Esophagus squamous epithelium (tissue), 5 donors: ENCODE measurements around the gene C9orf153. TPM values are rescaled to one million over a fixed set of nuclear protein-coding genes. Genes with fewer than 3 reads are reported as not detected.

Source experiments
- DNase-seq: peaks from one replicate; lab custom pipeline; 2025; lab: John Stamatoyannopoulos, UW
- H3K27ac ChIP-seq, 4 donors: fragments of 200-600 bp; sonication (generic); one replicate each; pipeline ENCODE4 v1.5.1; 2016 to 2019; ENCODE audit warnings: mild to moderate bottlenecking in 1 of 4
- H3K27me3 ChIP-seq, 4 donors: fragments of 200-600 bp; sonication (generic); 1 replicate in 3 of 4; 2 replicates in 1 of 4; pipeline versions ENCODE4 v1.5.1 to v1.6.0; 2017 to 2021; ENCODE audit warnings: antibody characterized with exemption in 1 of 4
- H3K36me3 ChIP-seq, 3 donors: fragments of 200-600 bp; sonication (generic); one replicate each; pipeline ENCODE4 v1.5.1; 2016 to 2019
- H3K4me1 ChIP-seq, 3 donors: fragments of 200-600 bp; sonication (generic); one replicate each; pipeline ENCODE4 v1.5.1; 2017 to 2019
- H3K4me3 ChIP-seq, 4 donors: fragments of 200-600 bp; sonication (generic); 1 replicate in 3 of 4; 2 replicates in 1 of 4; pipeline ENCODE4 v1.5.1; 2016 to 2019; ENCODE audit warnings: mild to moderate bottlenecking in 2 of 4, moderate library complexity in 1 of 4
- H3K9me3 ChIP-seq, 3 donors: fragments of 200-600 bp; sonication (generic); one replicate each; pipeline ENCODE4 v1.5.1; 2016 to 2019
- CTCF ChIP-seq, 6 experiments: fragments of 450-650 bp in 4 of 6; fragments of 200-600 bp in 2 of 6; sonication (generic) in 2 of 6; IDR thresholded peaks; one replicate each; pipeline ENCODE4 v1.5.1; 2016 to 2019; ENCODE audit warnings: antibody characterized with exemption in 6 of 6, mild to moderate bottlenecking in 4 of 6, moderate library complexity in 4 of 6
- POLR2A ChIP-seq, 4 donors: fragments of 450-650 bp; IDR thresholded peaks; one replicate each; pipeline ENCODE4 v1.6.1; 2017; ENCODE audit warnings: antibody characterized with exemption in 4 of 4, mild to moderate bottlenecking in 4 of 4, moderate library complexity in 3 of 4
- WGBS, 2 donors: methylation state at CpG; one replicate each; pipeline ENCODE4 v1.1.5; 2018; 5-methylcytosine and 5-hydroxymethylcytosine counted together
- intact Hi-C: fragments of 100-400 bp; cut with DNase I; formaldehyde crosslinking; loops from one replicate; pipeline ENCODE4 v1.15.0; 2022
- total RNA-seq, 4 donors: library from RNA; depleted of rRNA; stranded (reverse); fragments of >200 nt; gene quantifications; one replicate each; pipeline ENCODE4 v1.1.0, GENCODE V29; 2016
- donor health status: DM: yes; HTN: yes; CAD: no.

Gene C9orf153
- total RNA-seq, 4 donors from 2014 or later = not detected

GRCh38 chr9:86256653-86257052 is 2.8 kb downstream of the C9orf153 start:
- TF ChIP-seq CTCF (IDR thresholded peaks at IDR 0.05) = no peak
- no peak for TF ChIP-seq POLR2A (IDR thresholded peaks at IDR 0.05)

GRCh38 chr9:86253577-86253976 is 5.9 kb downstream of the C9orf153 start:
- Histone ChIP-seq H3K36me3 (no peaks in the 10 kb centered on the region), H3K4me1 (no peaks in the 10 kb centered on the region), H3K27me3 (no peaks in the 10 kb centered on the region), H3K9me3 (no peaks in the 10 kb centered on the region), H3K4me3 (no peak overlapping the region), H3K27ac (no peak overlapping the region)
- no peak for TF ChIP-seq POLR2A (IDR thresholded peaks at IDR 0.05)
- no peak for TF ChIP-seq CTCF (IDR thresholded peaks at IDR 0.05)
- 89 to 94% methylated on average over 2 to 3 of the region's 3 CpGs for WGBS, 2 donors
- intact Hi-C loops = no loop called here
- DNase-seq = no peak

More at GRCh38 chr9:86256653-86257052, 2.8 kb downstream of the C9orf153 start:
- H3K9me3 ChIP-seq = no peaks in the 10 kb centered on the region
- no peaks in the 10 kb centered on the region for H3K27me3 ChIP-seq
- no peak overlapping the region for H3K27ac ChIP-seq
- no peaks in the 10 kb centered on the region for H3K36me3 ChIP-seq
- DNase-seq = no peak
- intact Hi-C loops = no loop called here
- WGBS, 2 donors = 70 to 73% methylated on average over 3 of the region's 3 CpGs
- H3K4me3 ChIP-seq = no peak overlapping the region
- no peaks in the 10 kb centered on the region for H3K4me1 ChIP-seq

GRCh38 chr9:86252870-86253269 is 6.6 kb downstream of the C9orf153 start:
- intact Hi-C loops = no loop called here
- no peaks in the 10 kb centered on the region for H3K36me3 ChIP-seq
- H3K4me1 ChIP-seq = no peaks in the 10 kb centered on the region
- H3K9me3 ChIP-seq = no peaks in the 10 kb centered on the region
- TF ChIP-seq CTCF (IDR thresholded peaks at IDR 0.05) (no peak), POLR2A (IDR thresholded peaks at IDR 0.05) (no peak)
- 86% methylated on average over 1 of the region's 1 CpG for WGBS, 2 donors
- H3K4me3 ChIP-seq = no peak overlapping the region
- DNase-seq = no peak
- no peaks in the 10 kb centered on the region for H3K27me3 ChIP-seq
- no peak overlapping the region for H3K27ac ChIP-seq

GRCh38 chr9:86250123-86250522 is 9.3 kb downstream of the C9orf153 start:
- TF ChIP-seq CTCF (IDR thresholded peaks at IDR 0.05) = no peak
- TF ChIP-seq POLR2A (IDR thresholded peaks at IDR 0.05) = no peak
- Histone ChIP-seq H3K27me3 (no peaks in the 10 kb centered on the region), H3K4me1 (no peaks in the 10 kb centered on the region), H3K27ac (no peak overlapping the region), H3K36me3 (no peaks in the 10 kb centered on the region), H3K9me3 (no peaks in the 10 kb centered on the region), H3K4me3 (no peak overlapping the region)
- intact Hi-C loops = no loop called here
- no peak for DNase-seq

GRCh38 chr9:86248746-86249145 is 10.7 kb downstream of the C9orf153 start:
- Histone ChIP-seq H3K4me1 (no peaks in the 10 kb centered on the region), H3K27ac (no peak overlapping the region), H3K27me3 (no peaks in the 10 kb centered on the region), H3K9me3 (no peaks in the 10 kb centered on the region), H3K4me3 (no peak overlapping the region), H3K36me3 (no peaks in the 10 kb centered on the region)
- no peak for DNase-seq
- TF ChIP-seq CTCF (IDR thresholded peaks at IDR 0.05) (no peak), POLR2A (IDR thresholded peaks at IDR 0.05) (no peak)
- WGBS, 2 donors = 81 to 84% methylated on average over 4 of the region's 4 CpGs
- intact Hi-C loops = no loop called here
